Measurements from ENCODE around the gene FBXO3. TPM values are rescaled to one million over a fixed set of nuclear protein-coding genes. Genes with fewer than 3 reads are reported as not detected.

FBXO3 gene
- total RNA-seq, 4 donors from 2014 or later, result 25.6 to 42.9 (median 27.8) TPM

DNA sequence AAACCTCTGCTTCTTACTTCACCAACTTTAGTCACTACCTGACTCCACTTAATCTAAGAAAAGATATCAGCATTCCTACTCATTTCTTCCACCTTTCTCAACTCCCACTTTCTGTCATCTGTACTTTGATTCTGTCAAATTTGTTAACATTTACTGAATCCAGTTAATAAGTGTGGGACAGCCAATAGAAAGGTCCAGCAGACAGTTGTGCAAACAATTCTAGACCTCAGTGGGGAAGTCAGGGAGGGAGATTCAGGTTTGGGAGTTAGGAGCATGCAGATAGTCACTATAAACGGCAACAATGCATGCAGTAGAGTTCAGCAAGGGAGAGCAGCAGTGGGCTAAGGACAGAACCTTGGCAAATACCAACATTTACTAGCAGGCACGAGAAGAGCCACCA is 4.1 kb downstream of the FBXO3 start:
- H3K36me3 ChIP-seq, result peaks cover 0 to 50% (median 0%) of the 10 kb centered on the region in 3 donors
- no peaks in the 10 kb centered on the region for H3K9me3 ChIP-seq
- no peak for TF ChIP-seq POLR2A (IDR thresholded peaks at IDR 0.05)
- TF ChIP-seq, protein P1, sequence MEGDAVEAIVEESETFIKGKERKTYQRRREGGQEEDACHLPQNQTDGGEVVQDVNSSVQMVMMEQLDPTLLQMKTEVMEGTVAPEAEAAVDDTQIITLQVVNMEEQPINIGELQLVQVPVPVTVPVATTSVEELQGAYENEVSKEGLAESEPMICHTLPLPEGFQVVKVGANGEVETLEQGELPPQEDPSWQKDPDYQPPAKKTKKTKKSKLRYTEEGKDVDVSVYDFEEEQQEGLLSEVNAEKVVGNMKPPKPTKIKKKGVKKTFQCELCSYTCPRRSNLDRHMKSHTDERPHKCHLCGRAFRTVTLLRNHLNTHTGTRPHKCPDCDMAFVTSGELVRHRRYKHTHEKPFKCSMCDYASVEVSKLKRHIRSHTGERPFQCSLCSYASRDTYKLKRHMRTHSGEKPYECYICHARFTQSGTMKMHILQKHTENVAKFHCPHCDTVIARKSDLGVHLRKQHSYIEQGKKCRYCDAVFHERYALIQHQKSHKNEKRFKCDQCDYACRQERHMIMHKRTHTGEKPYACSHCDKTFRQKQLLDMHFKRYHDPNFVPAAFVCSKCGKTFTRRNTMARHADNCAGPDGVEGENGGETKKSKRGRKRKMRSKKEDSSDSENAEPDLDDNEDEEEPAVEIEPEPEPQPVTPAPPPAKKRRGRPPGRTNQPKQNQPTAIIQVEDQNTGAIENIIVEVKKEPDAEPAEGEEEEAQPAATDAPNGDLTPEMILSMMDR (IDR thresholded peaks at IDR 0.05), result no peak
- H3K4me1 ChIP-seq, result peaks cover 0 to 16% (median 10%) of the 10 kb centered on the region in 4 donors
- DNase-seq, result no peak
- H3K27me3 ChIP-seq, result no peaks in the 10 kb centered on the region
- H3K4me3 ChIP-seq, result no peak overlapping the region
- H3K27ac ChIP-seq, result no peak overlapping the region

DNA sequence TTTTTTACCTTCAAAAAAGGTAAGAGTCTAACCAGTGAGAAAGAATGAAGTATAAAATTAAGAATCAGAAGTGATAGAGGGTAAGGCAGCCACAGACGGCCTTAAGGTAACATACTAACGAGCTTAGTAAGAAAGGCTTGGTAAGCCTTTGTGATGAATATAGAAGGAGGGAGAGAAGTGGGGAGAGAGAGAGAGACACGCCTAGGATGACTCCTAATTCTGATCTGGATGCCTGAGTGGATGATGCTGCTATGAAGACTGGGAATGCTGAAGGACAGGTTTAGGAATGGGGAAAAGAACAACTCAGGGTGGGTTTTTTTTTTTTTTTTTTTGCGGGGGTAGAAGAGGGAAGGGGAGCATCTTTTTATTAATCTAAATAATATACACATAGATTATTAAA is 4.8 kb downstream of the FBXO3 start:
- no peak for TF ChIP-seq POLR2A (IDR thresholded peaks at IDR 0.05)
- TF ChIP-seq, protein P1 (IDR thresholded peaks at IDR 0.05), result no peak
- peaks cover 0 to 13% (median 8%) of the 10 kb centered on the region in 4 donors for H3K4me1 ChIP-seq
- DNase-seq, result no peak
- peaks cover 0 to 56% (median 0%) of the 10 kb centered on the region in 3 donors for H3K36me3 ChIP-seq
- H3K27me3 ChIP-seq, result no peaks in the 10 kb centered on the region
- H3K27ac ChIP-seq, result no peak overlapping the region
- H3K4me3 ChIP-seq, result no peak overlapping the region
- H3K9me3 ChIP-seq, result no peaks in the 10 kb centered on the region

DNA sequence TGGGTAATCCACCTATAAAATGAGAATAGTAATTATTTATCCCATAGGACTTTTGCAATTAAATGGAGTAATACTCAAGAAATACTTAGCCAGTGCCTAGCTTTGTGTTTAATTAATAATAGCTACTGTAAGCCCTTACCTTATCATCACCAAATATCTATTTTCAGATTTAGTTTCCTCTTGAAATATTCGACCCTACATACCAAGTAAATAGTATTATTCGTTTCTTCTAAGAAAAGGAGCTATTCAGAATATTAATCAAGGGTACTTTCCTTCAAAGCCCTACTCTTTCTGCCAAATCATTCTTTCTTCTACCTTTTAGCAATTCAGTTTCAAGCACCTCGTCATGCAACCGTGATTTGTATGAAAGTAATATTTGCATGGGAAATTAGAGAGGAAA is 6.7 kb downstream of the FBXO3 start:
- peaks cover 0 to 4% (median under 1%) of the 10 kb centered on the region in 4 donors for H3K4me1 ChIP-seq
- no peak overlapping the region for H3K27ac ChIP-seq
- peaks cover 0 to 66% (median 0%) of the 10 kb centered on the region in 3 donors for H3K36me3 ChIP-seq
- no peak overlapping the region for H3K4me3 ChIP-seq
- no peaks in the 10 kb centered on the region for H3K27me3 ChIP-seq
- TF ChIP-seq, protein P1 (IDR thresholded peaks at IDR 0.05), result no peak
- TF ChIP-seq POLR2A (IDR thresholded peaks at IDR 0.05), result no peak
- DNase-seq, result no peak
- no peaks in the 10 kb centered on the region for H3K9me3 ChIP-seq

DNA sequence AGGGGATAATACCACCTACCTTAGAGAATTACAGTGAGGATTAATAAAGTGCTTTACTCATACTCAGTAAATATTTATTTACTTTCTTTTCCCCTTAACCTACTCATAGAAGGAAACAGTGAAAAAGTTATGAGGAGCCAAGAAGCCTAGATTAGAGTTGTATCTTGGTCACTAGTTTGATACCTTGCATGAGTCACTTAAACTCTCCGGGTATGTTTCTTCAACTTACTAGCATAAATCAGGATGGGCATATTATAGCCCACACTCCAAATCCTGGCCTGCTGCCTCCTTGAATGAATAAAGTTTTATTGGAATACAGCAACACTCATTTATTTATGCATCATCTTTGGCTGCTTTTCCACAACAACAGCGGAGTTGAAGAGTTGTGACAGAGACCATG is 8.2 kb downstream of the FBXO3 start:
- Histone ChIP-seq H3K9me3 (no peaks in the 10 kb centered on the region), H3K27ac (no peak overlapping the region), H3K4me3 (no peak overlapping the region), H3K27me3 (no peaks in the 10 kb centered on the region), H3K4me1 (no peaks in the 10 kb centered on the region), H3K36me3 (peaks cover 0 to 66% (median 0%) of the 10 kb centered on the region in 3 donors)
- TF ChIP-seq, protein P1 (IDR thresholded peaks at IDR 0.05), result no peak
- TF ChIP-seq POLR2A (IDR thresholded peaks at IDR 0.05), result no peak
- DNase-seq, result no peak

DNA sequence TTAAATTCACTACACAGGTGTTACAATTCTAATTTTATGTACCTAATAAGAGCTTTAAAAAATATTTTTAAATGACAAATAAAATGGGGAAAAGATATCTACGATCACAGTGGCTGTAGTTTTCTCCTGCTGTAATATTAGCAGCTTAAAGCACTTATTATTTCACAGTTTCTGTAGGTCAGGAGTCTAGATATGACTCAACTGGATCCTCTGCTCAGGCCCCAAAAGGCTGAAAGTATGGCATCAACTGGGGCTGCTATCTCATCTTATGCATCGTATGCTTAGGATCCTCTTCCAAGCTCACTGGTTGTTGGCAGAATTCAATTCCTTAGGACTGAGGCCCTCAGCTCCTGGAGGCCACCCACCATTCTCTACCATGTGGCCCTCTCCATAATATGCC is 12.8 kb downstream of the FBXO3 start:
- Histone ChIP-seq H3K4me1 (no peaks in the 10 kb centered on the region), H3K27me3 (no peaks in the 10 kb centered on the region), H3K9me3 (no peaks in the 10 kb centered on the region), H3K4me3 (no peak overlapping the region), H3K27ac (no peak overlapping the region), H3K36me3 (peaks cover 0 to 71% (median 0%) of the 10 kb centered on the region in 3 donors)
- TF ChIP-seq, protein P1 (IDR thresholded peaks at IDR 0.05), result no peak
- TF ChIP-seq POLR2A (IDR thresholded peaks at IDR 0.05), result no peak
- no peak for DNase-seq

Data from Peyer's patch (tissue), 4 donors.